Measurements from ENCODE around the gene VRK1.

DNA sequence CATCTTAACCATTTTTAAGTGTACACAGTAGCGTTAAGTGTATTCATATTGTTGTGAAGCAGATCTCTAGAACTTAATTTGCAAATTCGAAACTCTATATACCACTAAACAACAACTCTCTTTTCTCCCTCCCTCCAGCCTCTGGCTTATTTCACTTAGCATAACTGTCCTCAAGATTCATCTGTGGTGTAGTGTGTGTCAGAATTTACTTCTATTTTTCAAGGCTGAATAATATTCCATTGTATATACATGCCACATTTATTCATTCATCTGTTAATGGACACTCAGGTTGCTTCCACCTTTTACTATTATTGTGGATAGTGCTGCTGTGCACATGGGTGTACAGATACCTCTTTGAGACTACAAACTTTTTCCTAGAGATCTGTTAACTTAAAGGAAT lies 26.5 kb downstream of the VRK1 start:
- no peak for TF ChIP-seq GATA2 (IDR thresholded peaks at IDR 0.05; ENCODE audit: low read depth, low read length)
- TF ChIP-seq GATA3 (IDR thresholded peaks at IDR 0.05; ENCODE audit: low read depth, low read length), result no peak
